CD8-positive, alpha-beta memory T cell (primary cell): ENCODE data around the gene CDK6. TPM values are rescaled to one million over a fixed set of nuclear protein-coding genes. Genes with fewer than 3 reads are reported as not detected.
A peak's percentile ranks its signal among the peaks of the same experiment; 100 is the strongest.

ENCODE experiments used
- CTCF ChIA-PET: fragments of 350-600 bp; sonication (Branson Sonifier 250); formaldehyde crosslinking; loops from one replicate; lab custom pipeline; 2021; ENCODE audit warnings: antibody characterized with exemption; lab: Charles Lee
- POLR2A ChIA-PET: fragments of 350-600 bp; sonication (Branson Sonifier 250); formaldehyde crosslinking; loops from one replicate; lab custom pipeline; 2021; ENCODE audit warnings: antibody characterized with exemption; lab: Charles Lee
- DNase-seq, 5 donors: peaks; one replicate each; pipeline versions ENCODE4 v3.0.0 to v3.0.0-alpha.2; 2020 to 2022; ENCODE audit warnings: mixed read lengths in 1 of 5
- H3K27ac ChIP-seq: one replicate; pipeline ENCODE4 v1.7.0; 2013; ENCODE audit warnings: low read depth, mild to moderate bottlenecking, low read length, moderate library complexity
- H3K27me3 ChIP-seq: 2 replicates; pipeline ENCODE4 v1.7.0; 2013; ENCODE audit warnings: low read length, mild to moderate bottlenecking; ENCODE audit not compliant: insufficient read depth, poor library complexity, severe bottlenecking
- H3K36me3 ChIP-seq: 2 replicates; pipeline ENCODE4 v1.7.0; 2013; ENCODE audit warnings: mild to moderate bottlenecking, low read length, moderate library complexity; ENCODE audit not compliant: insufficient read depth
- H3K4me1 ChIP-seq: 2 replicates; pipeline ENCODE4 v1.7.0; 2013; ENCODE audit warnings: mild to moderate bottlenecking, low read length, moderate library complexity; ENCODE audit not compliant: insufficient read depth
- H3K4me3 ChIP-seq: 2 replicates; pipeline ENCODE4 v1.7.0; 2013; ENCODE audit warnings: mild to moderate bottlenecking, low read length
- H3K9me3 ChIP-seq: 2 replicates; pipeline ENCODE4 v1.7.0; 2013; ENCODE audit warnings: mild to moderate bottlenecking, low read length
- H3K27ac Mint-ChIP-seq, 8 donors: one replicate each; pipeline ENCODE4 v1.8.0; 2020 to 2021; ENCODE audit warnings: mixed read lengths in 8 of 8, mild to moderate bottlenecking in 6 of 8, inconsistent platforms in 3 of 8, moderate library complexity in 3 of 8
- H3K27me3 Mint-ChIP-seq, 2 donors: one replicate each; pipeline ENCODE4 v1.8.0; 2020 to 2021; ENCODE audit warnings: mixed read lengths in 2 of 2, mild to moderate bottlenecking in 1 of 2, moderate library complexity in 1 of 2
- H3K36me3 Mint-ChIP-seq, 3 donors: one replicate each; pipeline ENCODE4 v1.8.0; 2020 to 2021; ENCODE audit warnings: mixed read lengths in 3 of 3, inconsistent platforms in 1 of 3, mild to moderate bottlenecking in 1 of 3
- H3K4me1 Mint-ChIP-seq, 3 donors: one replicate each; pipeline ENCODE4 v1.8.0; 2020 to 2021; ENCODE audit warnings: mixed read lengths in 3 of 3, inconsistent platforms in 1 of 3, mild to moderate bottlenecking in 1 of 3
- H3K4me3 Mint-ChIP-seq, 7 donors: one replicate each; pipeline ENCODE4 v1.8.0; 2020 to 2021; ENCODE audit warnings: mixed read lengths in 7 of 7, mild to moderate bottlenecking in 6 of 7, moderate library complexity in 4 of 7, inconsistent platforms in 2 of 7
- H3K9me3 Mint-ChIP-seq, 5 donors: one replicate each; pipeline ENCODE4 v1.8.0; 2020 to 2022; ENCODE audit warnings: mixed read lengths in 5 of 5, mild to moderate bottlenecking in 3 of 5, moderate library complexity in 2 of 5, inconsistent platforms in 1 of 5
- polyA plus RNA-seq: library from polyadenylated mRNA; unstranded; fragments of 300-500 nt; fragmentation: Illumina TruSeq; gene quantifications from one replicate; pipeline ENCODE4 v1.2.3, GENCODE V29; 2021
- total RNA-seq, 2 experiments: library from RNA; stranded (reverse); gene quantifications; one replicate each; pipeline ENCODE4 v1.2.3, GENCODE V29; 2021

CDK6 gene
- total and polyA plus RNA-seq, 3 experiments from 2014 or later = 20.7 to 235 (median 231) TPM

DNA sequence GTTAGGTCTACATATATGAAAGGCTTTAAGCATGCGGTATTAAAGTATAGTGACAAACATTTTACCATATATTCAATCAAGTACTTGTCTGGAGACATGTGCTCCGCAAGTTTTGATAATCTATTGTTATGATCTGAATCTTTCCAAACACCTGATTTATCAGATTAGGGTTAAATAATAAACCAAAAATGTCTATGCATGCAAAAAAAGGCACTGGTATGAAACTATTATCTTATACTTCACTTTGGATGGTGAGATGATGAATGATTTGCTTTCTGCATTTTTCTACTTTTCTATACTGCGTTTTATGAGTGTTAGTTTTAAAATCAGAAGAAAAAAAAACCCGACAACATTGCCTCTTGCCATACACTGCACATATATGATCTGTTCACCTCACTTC, 208.4 kb downstream of the CDK6 start:
- Mint-ChIP-seq H3K36me3 (peaks cover 18 to 20% (median 19%) of the 10 kb centered on the region in 3 donors), H3K4me3 (no peak overlapping the region), H3K27me3 (no peaks in the 10 kb centered on the region), H3K9me3 (peaks cover 0 to 4% (median 2%) of the 10 kb centered on the region in 5 donors), H3K27ac (peak overlapping the region in 2 of 8 donors; percentile 40 to 73), H3K4me1 (peaks cover 28 to 69% (median 55%) of the 10 kb centered on the region in 3 donors)
- no peaks in the 10 kb centered on the region for H3K36me3 ChIP-seq
- DNase-seq = no peak
- peaks cover 25% of the 10 kb centered on the region for H3K4me1 ChIP-seq
- ChIA-PET CTCF (no interaction called here), POLR2A (no interaction called here)
- no peak overlapping the region for H3K27ac ChIP-seq
- no peak overlapping the region for H3K4me3 ChIP-seq
- no peaks in the 10 kb centered on the region for H3K9me3 ChIP-seq
- no peaks in the 10 kb centered on the region for H3K27me3 ChIP-seq

DNA sequence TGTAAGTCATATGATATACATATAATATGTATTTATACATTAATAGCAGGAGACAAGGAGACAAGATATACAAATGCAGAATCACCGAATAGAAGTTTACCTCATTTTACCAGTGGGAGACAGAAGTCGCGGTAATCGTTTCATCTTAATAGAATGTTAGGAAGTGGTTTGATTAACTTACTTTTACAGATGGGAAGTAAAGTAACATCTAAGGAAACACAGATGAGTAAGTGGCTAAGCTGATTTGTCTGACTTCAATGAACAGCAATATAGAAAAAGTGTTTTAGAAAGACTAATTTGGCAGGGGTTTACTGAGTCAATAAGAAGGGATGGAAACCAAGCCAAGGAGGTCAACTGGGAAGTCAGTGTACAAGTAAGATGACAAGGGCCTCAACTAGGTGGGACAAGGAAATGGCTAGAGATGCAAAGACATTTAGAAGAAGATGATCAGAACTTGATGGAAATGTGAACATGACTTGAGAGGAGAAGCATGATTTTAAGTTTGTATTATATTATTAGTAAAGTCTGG, 210.0 kb downstream of the CDK6 start:
- Mint-ChIP-seq H3K4me1 (peaks cover 21 to 64% (median 57%) of the 10 kb centered on the region in 3 donors), H3K27ac (peak overlapping the region in 7 of 8 donors; percentile 2 to 93 (median 37)), H3K36me3 (peaks cover 18 to 28% (median 19%) of the 10 kb centered on the region in 3 donors), H3K27me3 (no peaks in the 10 kb centered on the region), H3K9me3 (peaks cover 0 to 4% (median 2%) of the 10 kb centered on the region in 5 donors), H3K4me3 (peak overlapping the region in 1 of 7 donors; percentile 7)
- H3K4me1 ChIP-seq = peaks cover 27% of the 10 kb centered on the region
- no peaks in the 10 kb centered on the region for H3K36me3 ChIP-seq
- no peak for DNase-seq
- no peak overlapping the region for H3K4me3 ChIP-seq
- no peaks in the 10 kb centered on the region for H3K27me3 ChIP-seq
- no peaks in the 10 kb centered on the region for H3K9me3 ChIP-seq
- H3K27ac ChIP-seq = no peak overlapping the region
- CTCF ChIA-PET = no interaction called here
- POLR2A ChIA-PET = no interaction called here

DNA sequence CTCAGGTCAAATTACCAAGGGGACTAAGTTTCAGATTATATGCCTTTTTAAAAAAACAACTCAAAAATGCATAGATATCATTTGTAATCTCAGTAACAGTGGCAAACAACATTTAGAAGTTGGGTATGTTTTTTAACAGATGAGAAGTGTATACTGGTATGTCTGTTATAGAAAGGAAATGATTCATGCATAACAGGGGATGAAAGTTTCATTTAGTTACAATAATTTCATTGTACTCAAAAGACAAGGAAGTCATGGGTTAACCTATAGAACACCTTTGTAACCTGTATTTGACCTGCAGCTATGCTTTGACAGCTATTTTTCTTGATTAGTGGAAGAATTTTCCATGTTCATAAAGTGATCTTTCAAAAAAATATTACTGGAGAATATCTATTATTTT, 210.8 kb downstream of the CDK6 start:
- ChIA-PET POLR2A (no interaction called here), CTCF (no interaction called here)
- H3K4me3 Mint-ChIP-seq = peak overlapping the region in 3 of 7 donors; percentile 5 to 46 (median 8)
- peaks cover 0 to 4% (median 2%) of the 10 kb centered on the region in 5 donors for H3K9me3 Mint-ChIP-seq
- Histone ChIP-seq H3K27me3 (no peaks in the 10 kb centered on the region), H3K4me3 (no peak overlapping the region), H3K36me3 (no peaks in the 10 kb centered on the region), H3K27ac (no peak overlapping the region), H3K4me1 (peaks cover 30% of the 10 kb centered on the region), H3K9me3 (no peaks in the 10 kb centered on the region)
- H3K4me1 Mint-ChIP-seq = peaks cover 25 to 63% (median 57%) of the 10 kb centered on the region in 3 donors
- H3K36me3 Mint-ChIP-seq = peaks cover 18 to 28% (median 19%) of the 10 kb centered on the region in 3 donors
- no peak for DNase-seq
- H3K27ac Mint-ChIP-seq = peak overlapping the region in 7 of 8 donors; percentile 21 to 87 (median 61)
- H3K27me3 Mint-ChIP-seq = no peaks in the 10 kb centered on the region

DNA sequence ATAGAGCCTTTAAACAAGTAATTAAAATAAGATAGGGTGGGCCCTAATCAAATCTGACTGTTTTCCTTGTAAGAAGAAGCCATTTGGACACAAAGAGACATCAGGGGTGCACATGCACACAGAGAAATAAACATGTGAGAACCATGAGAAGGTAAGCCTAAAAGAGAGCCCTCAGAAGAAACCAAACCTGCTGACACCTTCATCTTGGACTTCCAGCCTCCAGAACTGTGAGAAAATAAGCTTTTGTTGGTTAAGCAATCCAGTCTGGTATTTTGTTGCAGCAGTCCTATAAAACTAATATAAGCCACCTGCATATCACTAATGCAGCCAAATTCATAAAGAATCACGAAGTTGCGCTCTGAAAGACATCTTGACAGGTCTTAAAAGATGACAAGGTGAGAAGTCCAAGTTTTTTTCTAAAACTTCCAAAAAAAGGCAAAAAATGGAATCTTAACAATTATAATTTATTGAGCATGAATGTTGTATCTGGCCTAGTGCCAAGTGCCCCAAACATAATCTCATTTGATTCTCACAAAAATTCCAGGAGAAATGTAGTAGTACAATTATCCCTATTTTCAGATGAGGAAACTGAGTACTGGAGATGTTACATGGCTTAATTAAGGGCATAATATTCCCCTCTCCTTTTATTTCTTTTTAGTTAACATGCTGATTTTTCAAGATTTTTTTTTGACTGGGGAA, 211.9 kb downstream of the CDK6 start:
- H3K27ac ChIP-seq = no peak overlapping the region
- Mint-ChIP-seq H3K4me3 (no peak overlapping the region), H3K9me3 (peaks cover 0 to 2% (median 0%) of the 10 kb centered on the region in 5 donors), H3K27me3 (no peaks in the 10 kb centered on the region), H3K4me1 (peaks cover 25 to 62% (median 57%) of the 10 kb centered on the region in 3 donors), H3K36me3 (peaks cover 16 to 25% (median 18%) of the 10 kb centered on the region in 3 donors), H3K27ac (peak overlapping the region in 6 of 8 donors; percentile 37 to 73 (median 54))
- H3K27me3 ChIP-seq = no peaks in the 10 kb centered on the region
- H3K9me3 ChIP-seq = no peaks in the 10 kb centered on the region
- ChIA-PET CTCF (interaction anchor here (5.9 kb wide), 1 partner anchor 209 kb away, joined by 45 read pairs; no protein-coding TSS in a partner anchor), POLR2A (no interaction called here)
- H3K36me3 ChIP-seq = no peaks in the 10 kb centered on the region
- no peak overlapping the region for H3K4me3 ChIP-seq
- DNase-seq = no peak
- peaks cover 30% of the 10 kb centered on the region for H3K4me1 ChIP-seq

DNA sequence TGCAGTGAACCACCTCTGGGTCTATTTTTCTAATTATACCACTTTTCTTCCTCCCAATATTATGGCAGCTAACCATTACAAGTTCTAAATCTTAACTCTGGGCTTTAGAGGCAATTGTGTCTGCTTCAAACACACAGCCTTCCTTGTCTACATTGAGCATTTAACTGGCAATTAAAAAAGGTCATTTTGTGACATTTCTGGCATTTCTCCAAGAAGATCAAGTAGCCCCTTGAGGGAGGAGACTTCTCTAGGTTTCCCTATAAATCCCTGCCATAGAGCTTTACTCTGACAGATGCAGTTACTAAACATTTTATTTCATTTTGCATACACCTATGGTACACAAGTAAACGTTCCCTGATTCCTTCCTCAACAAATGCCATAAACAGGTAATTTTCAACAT, 212.8 kb downstream of the CDK6 start:
- CTCF ChIA-PET = interaction anchor here (5.9 kb wide), 1 partner anchor 210 kb away, joined by 45 read pairs; no protein-coding TSS in a partner anchor

DNA sequence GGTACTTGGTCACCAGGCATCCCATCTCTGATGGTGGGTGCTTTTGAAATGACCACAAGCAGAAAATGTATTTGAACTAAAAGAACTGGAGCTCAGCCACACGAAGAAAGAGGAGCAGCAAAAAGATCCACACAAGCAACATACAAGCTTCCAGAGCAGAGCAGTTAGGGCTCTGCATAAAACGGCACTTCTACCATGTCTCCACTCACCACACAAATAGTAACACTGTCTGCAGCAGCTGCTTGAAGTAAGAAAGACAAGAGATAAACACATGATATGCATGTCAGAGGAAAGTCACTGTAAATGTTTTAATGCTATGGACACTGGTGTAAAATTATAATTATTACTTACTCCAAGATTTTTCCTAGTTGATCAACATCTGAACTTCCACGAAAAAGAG, 213.7 kb downstream of the CDK6 start:
- Mint-ChIP-seq H3K4me3 (no peak overlapping the region), H3K9me3 (no peaks in the 10 kb centered on the region), H3K27ac (peak overlapping the region in 5 of 8 donors; percentile 24 to 56 (median 30)), H3K4me1 (peaks cover 25 to 53% (median 50%) of the 10 kb centered on the region in 3 donors), H3K27me3 (no peaks in the 10 kb centered on the region), H3K36me3 (peaks cover 4 to 20% (median 7%) of the 10 kb centered on the region in 3 donors)
- Histone ChIP-seq H3K27me3 (no peaks in the 10 kb centered on the region), H3K4me3 (no peak overlapping the region), H3K27ac (no peak overlapping the region), H3K36me3 (no peaks in the 10 kb centered on the region), H3K9me3 (no peaks in the 10 kb centered on the region), H3K4me1 (peaks cover 30% of the 10 kb centered on the region)
- no peak for DNase-seq
- POLR2A ChIA-PET = no interaction called here
- CTCF ChIA-PET = interaction anchor here (1.7 to 5.9 kb wide), 3 partner anchors 12 to 210 kb away, joined by 4 to 45 read pairs (median 6); no protein-coding TSS in a partner anchor

More for the DNA sequence above, 212.8 kb downstream of the CDK6 start:
- no peak overlapping the region for H3K4me3 Mint-ChIP-seq
- H3K27ac Mint-ChIP-seq = peak overlapping the region in 4 of 8 donors; percentile 7 to 30 (median 18)
- H3K27me3 Mint-ChIP-seq = no peaks in the 10 kb centered on the region
- no peaks in the 10 kb centered on the region for H3K27me3 ChIP-seq
- no peaks in the 10 kb centered on the region for H3K36me3 ChIP-seq
- DNase-seq = no peak
- H3K4me1 ChIP-seq = peaks cover 30% of the 10 kb centered on the region
- POLR2A ChIA-PET = no interaction called here
- no peaks in the 10 kb centered on the region for H3K9me3 ChIP-seq
- H3K27ac ChIP-seq = no peak overlapping the region
- no peak overlapping the region for H3K4me3 ChIP-seq
- peaks cover 25 to 57% (median 57%) of the 10 kb centered on the region in 3 donors for H3K4me1 Mint-ChIP-seq
- peaks cover 10 to 21% (median 13%) of the 10 kb centered on the region in 3 donors for H3K36me3 Mint-ChIP-seq
- H3K9me3 Mint-ChIP-seq = no peaks in the 10 kb centered on the region

DNA sequence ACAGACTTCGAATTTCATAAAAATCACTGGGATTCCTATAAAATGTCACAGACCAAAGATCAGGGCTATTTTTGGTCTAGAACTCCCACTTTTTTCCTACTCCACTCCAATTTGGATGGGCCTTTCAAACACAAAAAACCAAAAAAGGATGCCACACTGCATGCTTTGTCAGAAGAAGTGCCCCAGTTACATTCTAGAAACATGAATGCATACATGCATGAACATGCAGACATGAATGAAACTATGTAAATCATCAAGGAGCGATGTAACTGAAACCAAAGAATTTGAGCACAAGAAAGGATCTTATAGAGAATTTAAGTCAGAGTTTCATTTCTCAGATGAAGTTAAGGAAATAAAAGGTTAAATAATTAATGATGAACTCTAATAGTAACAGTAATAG, 214.3 kb downstream of the CDK6 start:
- no peaks in the 10 kb centered on the region for H3K27me3 ChIP-seq
- H3K27ac Mint-ChIP-seq = peak overlapping the region in 6 of 8 donors; percentile 29 to 77 (median 50)
- no peaks in the 10 kb centered on the region for H3K27me3 Mint-ChIP-seq
- H3K27ac ChIP-seq = no peak overlapping the region
- no peak overlapping the region for H3K4me3 ChIP-seq
- no peaks in the 10 kb centered on the region for H3K9me3 Mint-ChIP-seq
- H3K4me3 Mint-ChIP-seq = no peak overlapping the region
- POLR2A ChIA-PET = interaction anchor here (0.7 kb wide), 1 partner anchor 217 kb away, joined by 4 read pairs; no protein-coding TSS in a partner anchor
- peaks cover 5% of the 10 kb centered on the region for H3K36me3 ChIP-seq
- H3K36me3 Mint-ChIP-seq = peaks cover 0 to 23% (median 3%) of the 10 kb centered on the region in 3 donors
- CTCF ChIA-PET = interaction anchor here (0.8 to 5.9 kb wide), 8 partner anchors 13 to 215 kb away, joined by 3 to 45 read pairs (median 6); partner anchors contain the start of gene CDK6
- no peak for DNase-seq
- H3K4me1 ChIP-seq = peaks cover 30% of the 10 kb centered on the region
- no peaks in the 10 kb centered on the region for H3K9me3 ChIP-seq
- H3K4me1 Mint-ChIP-seq = peaks cover 25 to 49% (median 46%) of the 10 kb centered on the region in 3 donors
